Measurements from ENCODE around the gene MYO5B. TPM values are rescaled to one million over a fixed set of nuclear protein-coding genes. Genes with fewer than 3 reads are reported as not detected.

Gene MYO5B
- total RNA-seq, 2 donors from 2014 or later = 0.12 to 0.39 TPM

DNA sequence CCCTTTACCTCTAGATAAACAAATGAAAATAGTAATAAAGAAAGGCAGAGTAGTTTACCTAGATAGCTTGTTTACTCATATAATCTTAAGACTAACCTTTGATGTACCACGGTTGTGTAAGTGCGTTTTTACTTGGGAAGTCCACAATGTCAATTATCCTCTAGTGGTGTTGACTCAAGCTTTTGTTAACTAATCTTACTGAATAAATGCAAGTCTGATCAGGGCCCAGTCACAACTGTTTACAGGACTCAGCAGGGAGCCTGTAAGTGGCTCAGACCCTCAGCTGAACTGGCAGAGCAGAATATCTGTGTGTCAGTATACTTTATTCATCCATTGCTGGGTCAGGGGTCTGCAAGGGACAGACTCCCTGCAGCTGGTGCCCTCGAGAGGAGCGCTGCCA lies 283.5 kb downstream of the MYO5B start:
- Mint-ChIP-seq H3K27me3 (ENCODE audit: low read depth) (peaks cover 12% of the 10 kb centered on the region), H3K4me1 (ENCODE audit: low read depth) (no peaks in the 10 kb centered on the region), H3K4me3 (no peak overlapping the region), H3K36me3 (ENCODE audit: insufficient read depth in 2 of 2) (no peaks in the 10 kb centered on the region), H3K9me3 (no peaks in the 10 kb centered on the region), H3K27ac (no peak overlapping the region)
- no peak for DNase-seq
- ATAC-seq (replicated peaks in 1 of 2) = no peak

DNA sequence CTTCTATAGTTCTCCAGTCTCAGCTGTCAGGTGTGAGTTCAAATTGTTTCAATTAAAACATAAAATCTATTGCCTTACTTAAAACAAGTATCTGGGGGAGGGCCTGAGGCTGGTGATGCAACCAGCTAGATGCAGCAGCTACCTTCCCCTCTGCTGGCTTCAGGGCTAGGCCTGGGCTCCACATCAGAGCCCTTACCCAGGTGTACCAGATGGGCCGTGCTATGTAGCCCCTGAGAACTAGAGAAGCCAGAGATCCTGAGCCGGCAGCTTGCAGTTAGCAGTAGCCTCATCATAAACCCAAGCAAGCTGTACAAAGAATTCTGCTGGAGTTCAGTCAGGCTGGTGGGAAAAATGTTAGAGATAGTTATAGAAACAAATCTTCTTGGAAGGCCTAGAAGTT lies 284.0 kb downstream of the MYO5B start:
- H3K4me1 Mint-ChIP-seq (ENCODE audit: low read depth) = no peaks in the 10 kb centered on the region
- no peak for DNase-seq
- no peak overlapping the region for H3K4me3 Mint-ChIP-seq
- no peak for ATAC-seq (replicated peaks in 1 of 2)
- H3K27ac Mint-ChIP-seq = no peak overlapping the region
- H3K27me3 Mint-ChIP-seq (ENCODE audit: low read depth) = peaks cover 10% of the 10 kb centered on the region
- no peaks in the 10 kb centered on the region for H3K9me3 Mint-ChIP-seq
- H3K36me3 Mint-ChIP-seq (ENCODE audit: insufficient read depth in 2 of 2) = no peaks in the 10 kb centered on the region

DNA sequence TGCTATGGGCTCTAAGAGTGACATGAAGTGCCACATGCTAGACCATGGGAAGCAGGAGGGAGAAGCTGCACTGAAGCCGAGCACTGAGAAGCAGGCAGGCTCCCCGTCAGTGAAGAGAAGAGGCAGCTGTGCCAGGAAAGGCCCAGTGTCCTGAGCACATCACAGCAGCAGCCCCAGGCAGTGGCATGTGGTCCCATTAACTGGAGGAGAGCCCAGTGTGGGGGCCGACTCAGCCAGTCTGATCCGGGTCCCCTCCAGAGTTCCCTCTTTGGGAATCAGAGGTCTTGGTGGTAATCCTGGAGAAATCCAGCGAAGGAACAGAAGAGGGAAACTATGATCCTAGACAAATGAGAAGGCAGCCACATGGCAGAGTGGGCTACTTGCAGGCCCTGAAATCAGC lies 284.9 kb downstream of the MYO5B start:
- Mint-ChIP-seq H3K4me1 (ENCODE audit: low read depth) (peaks cover 4% of the 10 kb centered on the region), H3K36me3 (ENCODE audit: insufficient read depth in 2 of 2) (no peaks in the 10 kb centered on the region), H3K4me3 (no peak overlapping the region), H3K27ac (no peak overlapping the region), H3K9me3 (no peaks in the 10 kb centered on the region), H3K27me3 (ENCODE audit: low read depth) (peaks cover 6% of the 10 kb centered on the region)
- DNase-seq (no peak), ATAC-seq (replicated peaks in 1 of 2) (no peak)

DNA sequence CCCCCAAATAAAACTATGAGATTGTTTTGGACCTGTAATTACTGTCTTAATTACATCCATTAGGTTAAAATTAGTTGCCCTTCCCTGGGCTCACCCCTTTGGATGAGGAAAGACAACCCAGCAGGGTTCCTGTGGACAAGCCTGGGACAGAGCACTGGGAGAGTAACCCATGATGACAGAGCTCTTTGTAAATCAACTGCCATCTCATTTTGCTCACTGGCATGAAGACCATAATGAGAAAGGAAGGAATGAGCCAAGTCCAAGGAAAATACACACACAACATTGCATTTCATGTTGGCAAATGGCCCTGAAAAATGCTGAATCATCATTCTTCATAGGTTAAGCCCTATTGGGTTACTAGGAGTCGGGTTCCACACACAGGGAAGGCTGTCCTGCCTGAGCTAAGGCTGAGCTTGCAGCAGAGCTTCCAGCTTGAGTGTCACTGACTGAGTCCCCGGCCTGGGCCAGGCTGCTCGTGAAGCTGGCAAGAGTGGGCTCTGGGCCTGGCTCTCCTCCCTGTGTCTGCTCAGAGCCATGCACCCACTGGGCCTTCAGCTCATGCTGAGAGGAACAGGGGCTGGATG lies 287.5 kb downstream of the MYO5B start:
- DNase-seq (no peak), ATAC-seq (replicated peaks in 1 of 2) (no peak)
- Mint-ChIP-seq H3K36me3 (ENCODE audit: insufficient read depth in 2 of 2) (no peaks in the 10 kb centered on the region), H3K4me1 (ENCODE audit: low read depth) (peaks cover 5% of the 10 kb centered on the region), H3K9me3 (no peaks in the 10 kb centered on the region), H3K4me3 (no peak overlapping the region), H3K27me3 (ENCODE audit: low read depth) (no peaks in the 10 kb centered on the region), H3K27ac (no peak overlapping the region)

DNA sequence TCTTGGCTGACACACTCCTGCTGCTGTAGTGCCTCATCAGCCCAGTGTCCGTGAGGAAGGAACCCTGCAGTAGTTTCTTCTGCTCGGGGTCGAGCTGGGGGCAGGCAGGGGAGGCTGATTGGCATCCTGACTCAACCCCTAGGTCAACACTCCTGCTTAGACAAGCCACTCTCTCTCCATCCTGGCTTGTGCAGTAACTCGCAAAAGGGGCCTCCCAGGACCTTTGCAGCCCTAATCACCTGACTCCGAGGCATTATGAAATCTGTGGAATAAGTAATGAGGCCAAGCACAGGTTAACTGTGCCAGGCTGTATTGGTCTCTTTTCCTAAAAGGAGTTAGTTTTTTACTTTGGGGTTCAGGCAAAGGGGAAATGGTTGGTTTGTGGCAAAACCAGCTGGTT lies 289.2 kb downstream of the MYO5B start:
- H3K4me1 Mint-ChIP-seq (ENCODE audit: low read depth) = peaks cover 5% of the 10 kb centered on the region
- H3K27me3 Mint-ChIP-seq (ENCODE audit: low read depth) = no peaks in the 10 kb centered on the region
- no peaks in the 10 kb centered on the region for H3K36me3 Mint-ChIP-seq (ENCODE audit: insufficient read depth in 2 of 2)
- no peaks in the 10 kb centered on the region for H3K9me3 Mint-ChIP-seq
- DNase-seq (no peak), ATAC-seq (replicated peaks in 1 of 2) (no peak)
- H3K27ac Mint-ChIP-seq = no peak overlapping the region
- no peak overlapping the region for H3K4me3 Mint-ChIP-seq

DNA sequence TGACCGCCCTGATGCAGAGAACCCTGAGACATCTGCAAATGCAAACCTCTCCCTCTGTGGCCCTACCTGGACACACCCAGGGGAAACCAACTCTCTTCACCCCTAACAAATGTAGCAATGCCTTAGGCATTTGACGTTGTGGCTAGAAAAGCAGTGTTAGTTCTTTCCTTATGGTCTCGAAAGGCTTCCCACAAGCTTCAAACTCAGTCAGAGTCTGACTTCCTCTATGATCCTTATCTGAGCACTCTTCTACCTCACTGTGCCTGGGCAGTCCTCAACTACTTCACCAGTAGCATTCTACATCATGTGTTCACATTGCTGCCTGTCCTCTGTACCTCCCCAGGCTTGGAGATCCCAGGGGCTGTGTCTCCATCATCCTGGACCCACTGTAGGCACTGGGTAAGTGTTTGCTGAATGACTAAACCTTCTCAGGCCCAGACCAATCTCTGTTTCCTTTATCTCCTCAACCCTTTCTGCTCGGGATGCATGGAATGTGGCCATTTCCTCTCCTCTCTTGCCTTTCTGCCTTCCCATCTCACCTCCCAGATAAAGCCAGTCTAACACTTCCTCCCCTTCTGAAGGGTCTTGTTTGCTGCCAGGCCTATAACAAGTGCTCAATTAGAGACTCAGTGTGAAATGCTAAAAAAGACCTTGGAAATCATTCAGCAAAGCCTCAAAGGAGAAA lies 289.9 kb downstream of the MYO5B start:
- no peak overlapping the region for H3K27ac Mint-ChIP-seq
- H3K27me3 Mint-ChIP-seq (ENCODE audit: low read depth) = no peaks in the 10 kb centered on the region
- H3K4me1 Mint-ChIP-seq (ENCODE audit: low read depth) = peaks cover 5% of the 10 kb centered on the region
- H3K9me3 Mint-ChIP-seq = no peaks in the 10 kb centered on the region
- DNase-seq = no peak
- no peak for ATAC-seq (replicated peaks in 1 of 2)
- H3K36me3 Mint-ChIP-seq (ENCODE audit: insufficient read depth in 2 of 2) = no peaks in the 10 kb centered on the region
- H3K4me3 Mint-ChIP-seq = no peak overlapping the region

DNA sequence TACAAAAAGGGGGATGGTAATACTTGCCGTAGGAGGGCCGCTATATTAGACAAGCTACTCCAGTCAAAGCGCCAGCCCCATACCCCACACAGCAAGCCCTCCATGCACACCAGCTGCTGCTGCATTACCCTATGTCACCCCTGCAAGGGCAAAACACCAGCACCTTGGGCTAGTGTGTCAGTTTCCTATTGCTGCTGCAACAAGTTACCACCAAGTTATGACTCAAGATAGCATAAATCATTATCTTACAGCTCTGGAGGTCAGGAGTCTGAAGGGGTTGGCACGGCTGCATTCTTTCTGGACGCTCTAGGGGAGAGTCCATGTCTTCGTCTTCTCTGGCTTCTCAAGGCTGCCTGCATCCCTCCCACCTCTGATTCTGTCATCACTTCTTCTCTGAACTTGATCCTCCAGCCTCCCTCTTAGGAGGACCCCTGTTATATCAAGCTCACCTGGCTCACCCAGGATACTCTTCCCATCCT lies 293.0 kb downstream of the MYO5B start:
- no peak for DNase-seq
- Mint-ChIP-seq H3K27ac (no peak overlapping the region), H3K4me1 (ENCODE audit: low read depth) (peaks cover 5% of the 10 kb centered on the region), H3K9me3 (no peaks in the 10 kb centered on the region), H3K27me3 (ENCODE audit: low read depth) (no peaks in the 10 kb centered on the region), H3K4me3 (no peak overlapping the region), H3K36me3 (ENCODE audit: insufficient read depth in 2 of 2) (no peaks in the 10 kb centered on the region)
- ATAC-seq (replicated peaks in 1 of 2) = no peak

DNA sequence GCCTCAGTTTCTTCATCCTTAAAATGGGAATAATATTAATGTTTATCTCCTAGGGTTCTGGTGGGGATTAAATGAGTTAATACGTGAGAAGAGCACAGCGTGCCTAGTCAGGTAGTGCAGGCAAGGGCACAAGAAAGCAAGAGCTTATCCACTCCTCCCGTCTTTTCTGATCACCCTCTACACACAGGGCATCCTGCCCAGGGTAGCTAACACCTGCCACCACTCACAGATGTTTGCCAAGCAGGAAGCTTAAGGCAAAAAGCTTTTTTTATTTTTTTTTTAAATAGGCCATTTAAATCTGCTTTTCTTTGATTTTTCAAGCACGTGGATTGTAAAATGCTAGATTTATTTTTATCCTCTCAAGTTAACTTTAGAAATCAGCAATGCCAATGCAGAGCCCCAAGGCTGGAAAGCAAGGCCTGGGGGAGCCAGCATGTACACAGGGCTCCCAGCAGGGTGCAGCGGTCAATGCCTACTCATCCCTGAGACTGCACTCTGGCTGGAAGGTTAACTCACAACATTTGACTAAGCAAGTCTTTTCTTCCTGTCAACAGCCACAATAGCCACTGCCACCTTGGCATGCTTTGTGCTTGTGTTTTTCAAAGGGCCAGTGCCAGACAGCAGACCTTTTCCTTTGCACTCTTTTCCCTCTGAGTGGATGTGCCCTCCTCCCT lies 295.2 kb downstream of the MYO5B start:
- Mint-ChIP-seq H3K36me3 (ENCODE audit: insufficient read depth in 2 of 2) (no peaks in the 10 kb centered on the region), H3K27ac (no peak overlapping the region), H3K4me3 (no peak overlapping the region), H3K9me3 (no peaks in the 10 kb centered on the region), H3K27me3 (ENCODE audit: low read depth) (peaks cover 4% of the 10 kb centered on the region), H3K4me1 (ENCODE audit: low read depth) (no peaks in the 10 kb centered on the region)
- ATAC-seq (replicated peaks in 1 of 2) = no peak
- no peak for DNase-seq

DNA sequence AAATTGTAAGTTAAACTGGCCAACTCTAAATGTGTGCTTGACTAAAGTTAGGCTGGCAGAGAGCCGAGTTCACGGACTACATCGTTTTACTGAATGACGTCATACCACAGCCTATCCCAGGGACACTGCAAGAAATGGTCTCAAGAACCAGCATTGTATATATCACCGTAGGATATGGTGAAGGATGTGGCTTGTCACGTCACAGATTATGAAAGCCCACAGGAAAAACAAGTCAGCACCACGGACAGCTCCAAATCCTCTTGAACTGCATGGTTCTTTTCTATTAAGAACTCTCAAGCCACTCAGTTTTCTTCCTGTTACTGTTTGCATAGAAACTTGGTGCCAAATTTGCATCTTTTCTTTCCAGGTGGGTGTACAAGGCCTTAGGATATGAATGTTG lies 296.5 kb downstream of the MYO5B start:
- H3K27me3 Mint-ChIP-seq (ENCODE audit: low read depth) = peaks cover 6% of the 10 kb centered on the region
- no peak overlapping the region for H3K27ac Mint-ChIP-seq
- DNase-seq = peak; percentile 51 to 57
- H3K4me1 Mint-ChIP-seq (ENCODE audit: low read depth) = no peaks in the 10 kb centered on the region
- no peak for ATAC-seq (replicated peaks in 1 of 2)
- no peaks in the 10 kb centered on the region for H3K36me3 Mint-ChIP-seq (ENCODE audit: insufficient read depth in 2 of 2)
- no peaks in the 10 kb centered on the region for H3K9me3 Mint-ChIP-seq
- H3K4me3 Mint-ChIP-seq = no peak overlapping the region

DNA sequence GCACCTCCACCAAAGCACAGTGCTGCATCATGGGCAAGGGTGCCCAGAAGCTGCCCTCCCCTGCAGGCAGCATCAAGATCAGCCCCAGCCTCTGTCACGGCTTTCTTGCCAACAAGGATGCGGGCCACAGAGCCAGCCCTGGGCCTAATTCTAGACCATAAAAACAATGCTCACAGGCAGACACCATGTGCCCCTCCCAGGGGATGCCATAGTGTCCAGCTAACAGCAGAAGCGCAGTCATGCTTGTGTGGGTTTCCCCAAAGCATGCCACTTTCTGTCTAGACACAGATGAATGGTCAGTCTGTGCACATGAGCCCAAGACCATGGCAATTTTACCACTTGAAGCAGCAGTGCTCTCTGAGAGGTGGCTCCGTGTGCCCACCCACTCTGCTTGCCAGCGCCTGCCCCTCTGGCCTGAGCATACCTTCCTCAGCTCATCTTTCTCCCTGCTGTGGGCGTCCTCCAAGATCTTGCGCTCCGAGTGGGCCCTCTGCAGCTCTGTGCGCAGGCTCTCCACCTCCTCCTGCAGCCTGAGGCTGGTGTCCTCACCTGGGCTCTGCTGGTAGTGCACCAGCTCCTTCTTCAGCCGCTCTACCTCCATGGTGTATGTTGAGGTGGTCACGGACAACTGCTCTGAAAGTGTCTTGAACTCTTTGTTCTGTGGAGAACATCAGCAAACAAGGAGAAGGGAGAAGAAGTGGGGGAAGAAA lies 300.3 kb downstream of the MYO5B start:
- no peaks in the 10 kb centered on the region for H3K4me1 Mint-ChIP-seq (ENCODE audit: low read depth)
- no peak overlapping the region for H3K27ac Mint-ChIP-seq
- peaks cover 17% of the 10 kb centered on the region for H3K27me3 Mint-ChIP-seq (ENCODE audit: low read depth)
- ATAC-seq (replicated peaks in 1 of 2) (no peak), DNase-seq (no peak)
- H3K36me3 Mint-ChIP-seq (ENCODE audit: insufficient read depth in 2 of 2) = no peaks in the 10 kb centered on the region
- H3K4me3 Mint-ChIP-seq = no peak overlapping the region
- no peaks in the 10 kb centered on the region for H3K9me3 Mint-ChIP-seq

DNA sequence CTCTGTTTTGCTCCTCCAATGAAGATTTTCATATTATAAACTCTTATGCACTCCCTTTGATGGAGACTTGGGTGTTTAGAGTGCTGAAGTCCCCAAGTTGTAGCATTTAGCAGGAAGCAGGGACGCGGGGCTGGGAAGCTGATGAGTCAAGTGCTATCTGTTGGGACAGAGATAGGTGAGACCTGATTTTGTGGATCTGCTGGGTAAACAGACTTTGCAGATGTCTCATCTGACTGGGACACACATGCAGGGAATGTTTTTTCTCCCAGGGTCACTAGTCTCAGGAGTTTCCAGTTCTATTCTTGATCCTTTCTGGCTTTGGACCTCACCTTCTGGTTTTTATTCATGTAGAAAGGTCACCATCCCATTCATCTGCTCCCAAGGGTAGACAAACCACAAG lies 301.9 kb downstream of the MYO5B start:
- H3K27me3 Mint-ChIP-seq (ENCODE audit: low read depth) = peaks cover 17% of the 10 kb centered on the region
- DNase-seq (no peak), ATAC-seq (replicated peaks in 1 of 2) (no peak)
- H3K36me3 Mint-ChIP-seq (ENCODE audit: insufficient read depth in 2 of 2) = no peaks in the 10 kb centered on the region
- no peak overlapping the region for H3K27ac Mint-ChIP-seq
- no peak overlapping the region for H3K4me3 Mint-ChIP-seq
- no peaks in the 10 kb centered on the region for H3K9me3 Mint-ChIP-seq
- H3K4me1 Mint-ChIP-seq (ENCODE audit: low read depth) = no peaks in the 10 kb centered on the region

DNA sequence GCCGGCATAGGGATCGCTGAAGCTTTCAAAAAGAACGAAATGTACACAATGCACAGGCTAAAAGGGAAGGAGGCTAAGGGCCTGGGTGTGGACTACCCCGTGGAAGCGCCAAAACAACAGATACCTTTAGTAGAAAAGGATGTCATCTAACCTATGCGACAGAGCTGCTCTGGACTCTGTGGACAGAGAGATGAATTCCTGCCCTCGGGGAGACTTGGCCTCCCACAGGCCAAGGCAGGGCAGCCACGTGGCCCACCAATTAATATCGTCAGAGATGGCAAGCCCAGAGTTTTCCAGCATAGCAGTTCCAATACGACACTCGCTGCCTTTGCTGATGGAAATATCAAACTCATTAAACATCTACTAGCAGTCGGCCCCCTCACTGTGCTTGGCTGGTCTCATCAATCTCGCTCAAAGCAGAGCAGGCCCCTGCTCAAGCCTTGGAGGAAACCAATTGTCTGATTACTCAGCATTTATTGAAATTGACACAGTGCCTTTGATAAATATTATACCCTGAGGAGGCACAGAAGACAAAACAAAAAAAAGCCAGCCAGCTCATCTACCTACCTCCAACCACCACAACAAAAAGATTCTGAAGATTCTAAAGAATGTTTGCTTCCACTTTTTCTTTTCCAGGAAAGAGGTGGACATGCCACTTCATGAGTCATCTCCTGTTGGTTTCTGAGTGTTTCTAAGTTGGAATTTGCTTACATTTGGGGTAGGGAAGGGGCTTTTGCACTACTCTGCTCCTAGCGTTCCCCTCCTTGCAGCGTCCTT lies 302.6 kb downstream of the MYO5B start:
- no peaks in the 10 kb centered on the region for H3K36me3 Mint-ChIP-seq (ENCODE audit: insufficient read depth in 2 of 2)
- ATAC-seq (replicated peaks in 1 of 2) (no peak), DNase-seq (no peak)
- no peaks in the 10 kb centered on the region for H3K9me3 Mint-ChIP-seq
- peaks cover 17% of the 10 kb centered on the region for H3K27me3 Mint-ChIP-seq (ENCODE audit: low read depth)
- H3K27ac Mint-ChIP-seq = no peak overlapping the region
- no peak overlapping the region for H3K4me3 Mint-ChIP-seq
- no peaks in the 10 kb centered on the region for H3K4me1 Mint-ChIP-seq (ENCODE audit: low read depth)

DNA sequence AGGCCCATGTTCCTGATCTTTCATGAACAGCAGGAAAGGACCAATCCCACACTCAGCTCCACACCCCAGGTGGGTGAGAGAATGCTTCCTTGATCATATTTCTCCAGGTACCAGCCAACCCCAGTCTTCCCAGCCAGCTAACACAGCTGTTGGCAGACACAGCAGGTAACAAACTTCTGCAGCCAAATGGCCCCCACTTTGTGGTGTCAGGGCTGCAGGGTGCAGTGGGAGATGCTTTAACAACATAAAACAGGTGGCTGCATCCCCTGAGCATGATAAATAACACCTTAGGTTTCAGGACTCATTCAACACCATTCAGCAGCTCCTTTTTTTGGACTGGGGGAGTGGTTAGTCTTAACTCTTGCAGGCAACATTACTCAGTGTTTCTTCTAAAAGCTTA lies 304.9 kb downstream of the MYO5B start:
- Mint-ChIP-seq H3K36me3 (ENCODE audit: insufficient read depth in 2 of 2) (no peaks in the 10 kb centered on the region), H3K4me3 (no peak overlapping the region), H3K27me3 (ENCODE audit: low read depth) (peaks cover 15% of the 10 kb centered on the region), H3K4me1 (ENCODE audit: low read depth) (no peaks in the 10 kb centered on the region), H3K27ac (no peak overlapping the region), H3K9me3 (no peaks in the 10 kb centered on the region)
- no peak for DNase-seq
- no peak for ATAC-seq (replicated peaks in 1 of 2)
